ENCODE measurements around the gene OSBPL10.

GRCh38 chr3:31934866-31935265 is 46.2 kb downstream of the OSBPL10 start:
- TF ChIP-seq, protein P1, sequence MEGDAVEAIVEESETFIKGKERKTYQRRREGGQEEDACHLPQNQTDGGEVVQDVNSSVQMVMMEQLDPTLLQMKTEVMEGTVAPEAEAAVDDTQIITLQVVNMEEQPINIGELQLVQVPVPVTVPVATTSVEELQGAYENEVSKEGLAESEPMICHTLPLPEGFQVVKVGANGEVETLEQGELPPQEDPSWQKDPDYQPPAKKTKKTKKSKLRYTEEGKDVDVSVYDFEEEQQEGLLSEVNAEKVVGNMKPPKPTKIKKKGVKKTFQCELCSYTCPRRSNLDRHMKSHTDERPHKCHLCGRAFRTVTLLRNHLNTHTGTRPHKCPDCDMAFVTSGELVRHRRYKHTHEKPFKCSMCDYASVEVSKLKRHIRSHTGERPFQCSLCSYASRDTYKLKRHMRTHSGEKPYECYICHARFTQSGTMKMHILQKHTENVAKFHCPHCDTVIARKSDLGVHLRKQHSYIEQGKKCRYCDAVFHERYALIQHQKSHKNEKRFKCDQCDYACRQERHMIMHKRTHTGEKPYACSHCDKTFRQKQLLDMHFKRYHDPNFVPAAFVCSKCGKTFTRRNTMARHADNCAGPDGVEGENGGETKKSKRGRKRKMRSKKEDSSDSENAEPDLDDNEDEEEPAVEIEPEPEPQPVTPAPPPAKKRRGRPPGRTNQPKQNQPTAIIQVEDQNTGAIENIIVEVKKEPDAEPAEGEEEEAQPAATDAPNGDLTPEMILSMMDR (IDR thresholded peaks at IDR 0.05): no peak
- TF ChIP-seq POLR2A (IDR thresholded peaks at IDR 0.05): no peak
